GM12878 (cell line): ENCODE data around the gene GKN2. TPM values are rescaled to one million over a fixed set of nuclear protein-coding genes. Genes with fewer than 3 reads are reported as not detected.

Experiments used
- ATAC-seq: fragments of 200-7000 bp; cut with Tn5 transposase; 3 replicates; pipeline ENCODE4 v1.9.1; 2020; ENCODE audit warnings: mild to moderate bottlenecking, moderate library complexity
- Bru-seq: library from RNA; stranded (reverse); fragments of 400-500 nt; gene quantifications from one replicate; lab custom pipeline; 2021; lab: Mats Ljungman, UMichigan
- BruChase-seq, 2 experiments: library from RNA; stranded (reverse); fragments of 400-500 nt; gene quantifications; one replicate each; lab custom pipeline; 2021; lab: Mats Ljungman, UMichigan
- BruUV-seq: library from RNA; stranded (reverse); fragments of 400-500 nt; replicated peaks from 2 replicates; lab custom pipeline; 2021; lab: Mats Ljungman, UMichigan
- CTCF ChIA-PET: fragments of 300-600 bp; sonication (Branson Sonifier 250); formaldehyde crosslinking; extraction: SDS; loops from one replicate; lab custom pipeline; 2021; ENCODE audit warnings: inconsistent platforms; lab: Yijun Ruan, JAX
- POLR2A ChIA-PET: fragments of 350-600 bp; formaldehyde crosslinking; extraction: SDS; loops from one replicate; lab custom pipeline; 2021; ENCODE audit warnings: inconsistent platforms; lab: Charles Lee
- RAD21 ChIA-PET: fragments of 300-600 bp; sonication (Branson Sonifier 250); formaldehyde crosslinking; loops from one replicate; lab custom pipeline; 2023; ENCODE audit warnings: antibody characterized with exemption; ENCODE audit not compliant: unreplicated experiment; lab: Charles Lee
- SMC1A ChIA-PET: fragments of 300-600 bp; sonication (Branson Sonifier 250); formaldehyde crosslinking; loops from one replicate; lab custom pipeline; 2023; ENCODE audit not compliant: unreplicated experiment, uncharacterized antibody; lab: Charles Lee
- DNase-seq: peaks from one replicate; pipeline ENCODE4 v3.0.0-alpha.2; 2011; ENCODE audit warnings: low read depth, low spot score
- FAIRE-seq: peaks from 3 replicates; lab custom pipeline; 2011; peaks lifted over from hg19 to GRCh38; lab: Jason Lieb, UNC
- H2AFZ ChIP-seq: 2 replicates; pipeline ENCODE4 v1.6.0; 2011; ENCODE audit warnings: low read depth, low read length, control low read depth; ENCODE audit not compliant: control insufficient read depth
- H3K27ac ChIP-seq: 2 replicates; pipeline ENCODE4 v1.5.1; 2011; ENCODE audit warnings: control low read depth; ENCODE audit not compliant: control insufficient read depth, insufficient read depth
- H3K27me3 ChIP-seq, 2 experiments: replicated peaks in 1 of 2; 2 replicates each; pipeline versions ENCODE4 v1.6.0 to v1.6.1; 2011; ENCODE audit warnings: low read length in 1 of 2; ENCODE audit not compliant: control insufficient read depth in 2 of 2, insufficient read depth in 2 of 2
- H3K36me3 ChIP-seq, 2 experiments: 2 replicates each; pipeline ENCODE4 v1.5.1; 2011; ENCODE audit warnings: low read length in 1 of 2; ENCODE audit not compliant: control insufficient read depth in 2 of 2, insufficient read depth in 2 of 2
- H3K4me1 ChIP-seq: 2 replicates; pipeline ENCODE4 v1.6.1; 2011; ENCODE audit warnings: mild to moderate bottlenecking, low read length, moderate library complexity, mixed read lengths; ENCODE audit not compliant: control insufficient read depth, insufficient read depth
- H3K4me2 ChIP-seq: 2 replicates; pipeline ENCODE4 v1.6.0; 2011; ENCODE audit warnings: control low read depth; ENCODE audit not compliant: control insufficient read depth, insufficient read depth
- H3K4me3 ChIP-seq: fragments of 200-600 bp; sonication (generic); 2 replicates; pipeline ENCODE4 v1.5.1; 2016
- H3K79me2 ChIP-seq: 2 replicates; pipeline ENCODE4 v1.6.0; 2011; ENCODE audit warnings: low read length; ENCODE audit not compliant: control insufficient read depth, insufficient read depth
- H3K9ac ChIP-seq: 2 replicates; pipeline ENCODE4 v1.8.0; 2011; ENCODE audit warnings: low read length, control low read depth, mixed read lengths; ENCODE audit not compliant: control insufficient read depth, insufficient read depth
- H3K9me3 ChIP-seq: replicated peaks from 3 replicates; pipeline ENCODE4 v1.5.1; 2011; ENCODE audit warnings: mild to moderate bottlenecking, low read length; ENCODE audit not compliant: control insufficient read depth, insufficient read depth
- H4K20me1 ChIP-seq: 2 replicates; pipeline ENCODE4 v1.6.0; 2011; ENCODE audit not compliant: control insufficient read depth, insufficient read depth
- BRCA1 ChIP-seq: IDR thresholded peaks from 2 replicates; pipeline ENCODE4 v1.6.1; 2011; ENCODE audit warnings: low read depth, low read length, improper control_type of control experiment
- E2F8 ChIP-seq: fragments of 450-650 bp; IDR thresholded peaks from 2 replicates; pipeline ENCODE4 v1.6.1; 2018; ENCODE audit warnings: mild to moderate bottlenecking, low read depth, moderate library complexity; ENCODE audit not compliant: partially characterized antibody
- IKZF1 ChIP-seq: fragments of 450-650 bp; conservative IDR thresholded peaks from 2 replicates; pipeline ENCODE4 v1.6.1; 2017; ENCODE audit warnings: antibody characterized with exemption, mild to moderate bottlenecking
- JUNB ChIP-seq: IDR thresholded peaks from 2 replicates; pipeline ENCODE4 v1.6.1; 2016; ENCODE audit warnings: antibody characterized with exemption, mild to moderate bottlenecking
- KAT2A ChIP-seq: conservative IDR thresholded peaks from 2 replicates; pipeline ENCODE4 v1.6.1; 2011; ENCODE audit warnings: low read depth, low read length; ENCODE audit not compliant: control insufficient read depth
- NKRF ChIP-seq: fragments of 450-650 bp; conservative IDR thresholded peaks from 2 replicates; pipeline ENCODE4 v1.6.1; 2017; ENCODE audit warnings: mild to moderate bottlenecking, moderate library complexity
- RB1 ChIP-seq: fragments of 450-650 bp; formaldehyde crosslinking; IDR thresholded peaks from 2 replicates; pipeline ENCODE4 v1.6.1; 2017; ENCODE audit warnings: mild to moderate bottlenecking, borderline replicate concordance
- SMARCA5 ChIP-seq: fragments of 450-650 bp; IDR thresholded peaks from 2 replicates; pipeline ENCODE4 v1.6.1; 2017; ENCODE audit warnings: mild to moderate bottlenecking
- SUPT20H ChIP-seq: IDR thresholded peaks from 2 replicates; pipeline ENCODE4 v1.6.1; 2011; ENCODE audit warnings: low read depth, mild to moderate bottlenecking, low read length, moderate library complexity, borderline replicate concordance; ENCODE audit not compliant: control insufficient read depth
- TCF12 ChIP-seq: IDR thresholded peaks from 2 replicates; pipeline ENCODE4 v1.6.1; 2011; ENCODE audit warnings: low read depth, mild to moderate bottlenecking, low read length
- ZBTB11 ChIP-seq: fragments of 450-650 bp; formaldehyde crosslinking; IDR thresholded peaks from 2 replicates; pipeline ENCODE4 v1.5.0; 2022; ENCODE audit warnings: mild to moderate bottlenecking, missing genetic modification characterization
- ZNF24 ChIP-seq: fragments of 450-650 bp; IDR thresholded peaks from 2 replicates; pipeline ENCODE4 v1.6.1; 2017; ENCODE audit warnings: antibody characterized with exemption, mild to moderate bottlenecking
- WGBS: methylation state at CpG from one replicate; pipeline ENCODE4 v1.1.6; 2016; ENCODE audit warnings: low lambda C conversion rate; ENCODE audit not compliant: insufficient replicate concordance, insufficient coverage; ENCODE audit errors: missing lambda C conversion rate; 5-methylcytosine and 5-hydroxymethylcytosine counted together
- in situ Hi-C: fragments of 300-500 bp; cut with MboI; formaldehyde crosslinking; loops from 9 replicates; pipeline ENCODE4 v1.14.3; 2018; ENCODE audit warnings: mixed read lengths
- intact Hi-C: fragments of 100-400 bp; cut with micrococcal nuclease; formaldehyde crosslinking; loops from one replicate; pipeline ENCODE4 v1.14.2; 2022; ENCODE audit not compliant: unreplicated experiment
- long read RNA-seq, 2 experiments: library from polyadenylated mRNA; unstranded; transcript quantifications; one replicate each; pipeline ENCODE4 v2.0.0, GENCODE V29; 2019 to 2020
- polyA minus RNA-seq, 3 experiments: library from RNA; depleted of rRNA, polyadenylated mRNA; stranded (reverse); fragments of >200 nt; gene quantifications; 2 replicates each; pipeline ENCODE4 v1.2.3, GENCODE V29; 2011
- polyA plus RNA-seq, 11 experiments: library from polyadenylated mRNA; depleted of rRNA in 4 of 11; unstranded in 6 of 11; stranded (reverse) in 5 of 11; fragments of >200 nt; fragmentation: Nextera tagmentation in 4 of 11; fragmentation: Illumina TruSeq in 1 of 11; extraction: Ambion mirVana in 4 of 11; extraction: Trizol in 1 of 11; gene quantifications; 1 replicate in 1 of 11; 2 replicates in 10 of 11; pipeline versions ENCODE4 v1.2.1 to v1.2.3, GENCODE V29; 2011 to 2016; ENCODE audit warnings: inconsistent platforms in 2 of 11, missing spikeins in 2 of 11, low read depth in 1 of 11
- total RNA-seq, 4 experiments: library from RNA; depleted of rRNA in 3 of 4; stranded (reverse); fragments of >200 nt in 3 of 4; fragmentation: Illumina TruSeq in 1 of 4; extraction: Trizol in 1 of 4; gene quantifications; 2 replicates each; pipeline versions ENCODE4 v1.2.1 to v1.2.3, GENCODE V29; 2013 to 2021

GKN2 gene
- not detected in 2 replicates for total RNA-seq (2013; cell fraction: nucleolus; rRNA removed)
- total RNA-seq (2014; rRNA removed) (not detected in 2 replicates), total RNA-seq (2014; rRNA removed; fragmentation: Illumina TruSeq; extraction: Trizol) (not detected in 2 replicates), total RNA-seq (2021) (not detected in 2 replicates), polyA plus RNA-seq (2011; rRNA removed) (0.19 TPM in 1 of 2 replicates, not detected in the other), polyA plus RNA-seq (2014; fragmentation: Illumina TruSeq; extraction: Trizol) (not detected in 2 replicates), polyA plus RNA-seq (2014; fragmentation: Nextera tagmentation; extraction: Ambion mirVana) (not detected), polyA plus RNA-seq (2014; rRNA removed) (not detected in 2 replicates), polyA plus RNA-seq (2016; fragmentation: Nextera tagmentation; extraction: Ambion mirVana) (not detected), polyA minus RNA-seq (2011; rRNA and poly(A)+ RNA removed) (not detected in 2 replicates), Bru-seq, nascent RNA (not detected), BruChase-seq, experiment 1, labeled RNA remaining after a 6-hour chase (not detected), BruChase-seq, experiment 2, labeled RNA remaining after a 2-hour chase (not detected)
- polyA plus RNA-seq (2011; ENCODE audit: low read depth): not detected
- not detected in 2 replicates for polyA plus RNA-seq (2011; cell fraction: cytosol; rRNA removed)
- not detected in 2 replicates for polyA plus RNA-seq (2011; cell fraction: nucleus; rRNA removed)
- not detected in 2 replicates for polyA plus RNA-seq (2012)
- polyA minus RNA-seq (2011; cell fraction: cytosol; rRNA and poly(A)+ RNA removed): not detected in 2 replicates
- polyA minus RNA-seq (2011; cell fraction: nucleus; rRNA and poly(A)+ RNA removed): not detected in 2 replicates
- long read RNA-seq, experiment 1: 0 reads
- long read RNA-seq, experiment 2: 0 reads

GRCh38 chr2:68952887-68953521 lies at the start of gene GKN2:
TSS of gene GKN2 (minus strand) at chr2:68952893. CDS start at chr2:68952861, 32 bp downstream.
- POLR2A ChIA-PET: no interaction called here
- RAD21 ChIA-PET: no interaction called here
- DNase-seq (no peak), FAIRE-seq (no peak), ATAC-seq (no peak)
- H2AFZ ChIP-seq: no peak within 1 kb of the TSS
- H3K4me1 ChIP-seq: no peaks in the 10 kb centered on the region
- H3K4me3 ChIP-seq: no peak within 1 kb of the TSS
- in situ Hi-C loops (no loop called here), intact Hi-C loops (no loop called here)
- WGBS: 28% methylated on average over 4 of the region's 4 CpGs
- H3K4me2 ChIP-seq: no peak within 1 kb of the TSS
- no peaks in the 10 kb centered on the region for H3K79me2 ChIP-seq
- no peaks in the 10 kb centered on the region for H3K9me3 ChIP-seq
- CTCF ChIA-PET: interaction anchor here (4.2 kb wide), 1 partner anchor 10 kb away, joined by 26 read pairs; no protein-coding TSS in a partner anchor
- H3K36me3 ChIP-seq: no peaks in the 10 kb centered on the region
- BruUV-seq: no TSS peak
- H4K20me1 ChIP-seq: no peaks in the 10 kb centered on the region
- H3K27me3 ChIP-seq: peaks cover 2 to 4% of the 10 kb centered on the region in 2 experiments; a peak in 2 of 4 replicates
- SMC1A ChIA-PET: interaction anchor here (1.2 kb wide), 1 partner anchor 9 kb away, joined by 3 read pairs; no protein-coding TSS in a partner anchor
- H3K9ac ChIP-seq: no peak within 1 kb of the TSS
- no peak within 1 kb of the TSS for H3K27ac ChIP-seq
- TF ChIP-seq SMARCA5: no peak
- no peak for TF ChIP-seq IKZF1
- no peak for TF ChIP-seq BRCA1
- no peak for TF ChIP-seq RB1
- TF ChIP-seq ZNF24: no peak
- TF ChIP-seq TCF12: no peak
- TF ChIP-seq KAT2A: no peak
- TF ChIP-seq SUPT20H: no peak
- no peak for TF ChIP-seq ZBTB11 (CRISPR knock-in tag)
- no peak for TF ChIP-seq JUNB
- no peak for TF ChIP-seq NKRF
- no peak for TF ChIP-seq E2F8
